Measurements from ENCODE around the gene NDUFB10. TPM values are rescaled to one million over a fixed set of nuclear protein-coding genes. Genes with fewer than 3 reads are reported as not detected.

The NDUFB10 gene
- total and polyA plus RNA-seq, 2 donors = 103 to 129 TPM

DNA sequence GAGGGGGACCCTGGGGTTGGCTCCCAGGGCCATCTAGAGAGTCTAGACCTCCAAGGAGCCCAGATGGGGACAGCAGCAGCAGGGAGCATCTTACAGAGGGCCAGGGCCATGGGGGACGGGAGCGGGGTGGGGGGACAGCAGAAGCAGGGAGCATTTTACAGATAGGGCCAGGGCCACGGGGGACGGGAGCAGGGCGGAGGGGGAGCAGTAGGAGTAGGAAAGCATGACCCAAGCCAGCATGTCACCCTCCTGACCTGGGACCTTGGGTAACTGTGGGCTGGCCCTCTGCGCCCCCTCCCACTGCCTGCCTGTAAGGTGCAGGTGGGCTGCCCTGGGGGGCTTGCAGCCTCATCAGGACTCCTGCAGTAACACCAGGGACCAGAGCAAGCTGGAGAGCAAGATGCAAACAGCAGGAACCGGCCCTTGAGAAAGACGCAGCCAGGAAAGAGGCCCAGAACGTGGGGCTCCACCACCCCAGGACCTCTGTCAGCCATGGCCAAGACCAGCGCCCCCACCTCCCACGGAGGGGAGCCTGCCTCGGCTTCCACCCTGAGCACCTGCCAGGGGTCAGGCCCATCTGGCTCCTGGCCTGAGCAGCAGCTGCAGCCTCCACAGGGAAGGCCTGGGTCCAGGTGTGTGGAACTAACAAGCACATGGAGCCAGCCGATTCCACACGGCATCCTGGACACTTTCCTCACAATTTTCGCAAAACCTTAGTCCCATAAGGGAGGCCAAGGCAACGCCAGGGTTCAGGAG, 47.9 kb downstream of the NDUFB10 start:
- Histone ChIP-seq H3K27ac (ENCODE audit: low read depth in 1 of 2, low read length in 1 of 2) (peak overlapping the region in 1 of 2 donors; percentile 12), H3K9me3 (ENCODE audit: control insufficient read depth in 2 of 2, insufficient read depth in 1 of 2, low read length in 1 of 2) (peaks cover 0 to 13% of the 10 kb centered on the region in 2 donors), H3K4me3 (ENCODE audit: low read length in 2 of 2) (peak overlapping the region in 1 of 2 donors; percentile 5), H3K36me3 (ENCODE audit: control insufficient read depth in 2 of 2, insufficient read depth in 2 of 2, low read length in 1 of 2) (peaks cover 12 to 25% of the 10 kb centered on the region in 2 donors), H3K27me3 (ENCODE audit: control insufficient read depth in 2 of 2, insufficient read depth in 1 of 2, low read length in 1 of 2) (no peaks in the 10 kb centered on the region), H3K4me1 (ENCODE audit: control insufficient read depth in 2 of 2, insufficient read depth in 2 of 2, low read length in 2 of 2) (peaks cover 26 to 40% of the 10 kb centered on the region in 2 donors)
- 80% methylated on average over 16 of the region's 16 CpGs for WGBS
- DNase-seq (ENCODE audit: low read depth in 6 of 9, low spot score in 9 of 9) = no peak

GRCh38 chr16:2008009-2008526, 48.7 kb downstream of the NDUFB10 start:
- H3K4me3 ChIP-seq (ENCODE audit: low read length in 2 of 2) = peak overlapping the region; percentile 54 to 85
- WGBS = 10% methylated on average over 15 of the region's 15 CpGs
- no peaks in the 10 kb centered on the region for H3K27me3 ChIP-seq (ENCODE audit: control insufficient read depth in 2 of 2, insufficient read depth in 1 of 2, low read length in 1 of 2)
- H3K36me3 ChIP-seq (ENCODE audit: control insufficient read depth in 2 of 2, insufficient read depth in 2 of 2, low read length in 1 of 2) = peaks cover 4 to 17% of the 10 kb centered on the region in 2 donors
- peaks cover 0 to 13% of the 10 kb centered on the region in 2 donors for H3K9me3 ChIP-seq (ENCODE audit: control insufficient read depth in 2 of 2, insufficient read depth in 1 of 2, low read length in 1 of 2)
- no peak for DNase-seq (ENCODE audit: low read depth in 6 of 9, low spot score in 9 of 9)
- H3K4me1 ChIP-seq (ENCODE audit: control insufficient read depth in 2 of 2, insufficient read depth in 2 of 2, low read length in 2 of 2) = peaks cover 26 to 40% of the 10 kb centered on the region in 2 donors
- peak overlapping the region in 1 of 2 donors; percentile 80 for H3K27ac ChIP-seq (ENCODE audit: low read depth in 1 of 2, low read length in 1 of 2)

- 4% methylated on average over 23 of the region's 23 CpGs for WGBS
- H3K9me3 ChIP-seq (ENCODE audit: control insufficient read depth in 2 of 2, insufficient read depth in 1 of 2, low read length in 1 of 2) = peaks cover 0 to 13% of the 10 kb centered on the region in 2 donors
- H3K27ac ChIP-seq (ENCODE audit: low read depth in 1 of 2, low read length in 1 of 2) = peak overlapping the region; percentile 40 to 80
- no peaks in the 10 kb centered on the region for H3K27me3 ChIP-seq (ENCODE audit: control insufficient read depth in 2 of 2, insufficient read depth in 1 of 2, low read length in 1 of 2)
- H3K4me3 ChIP-seq (ENCODE audit: low read length in 2 of 2) = peak overlapping the region; percentile 54 to 85
- peaks cover 0 to 11% of the 10 kb centered on the region in 2 donors for H3K36me3 ChIP-seq (ENCODE audit: control insufficient read depth in 2 of 2, insufficient read depth in 2 of 2, low read length in 1 of 2)
- DNase-seq (ENCODE audit: low read depth in 6 of 9, low spot score in 9 of 9) = no peak
- peaks cover 26 to 37% of the 10 kb centered on the region in 2 donors for H3K4me1 ChIP-seq (ENCODE audit: control insufficient read depth in 2 of 2, insufficient read depth in 2 of 2, low read length in 2 of 2)
Measured at GRCh38 chr16:2008631-2009163, 49.4 kb downstream of the NDUFB10 start.

- Histone ChIP-seq H3K36me3 (ENCODE audit: control insufficient read depth in 2 of 2, insufficient read depth in 2 of 2, low read length in 1 of 2) (peaks cover 0 to 10% of the 10 kb centered on the region in 2 donors), H3K27me3 (ENCODE audit: control insufficient read depth in 2 of 2, insufficient read depth in 1 of 2, low read length in 1 of 2) (no peaks in the 10 kb centered on the region), H3K4me1 (ENCODE audit: control insufficient read depth in 2 of 2, insufficient read depth in 2 of 2, low read length in 2 of 2) (peaks cover 26 to 32% of the 10 kb centered on the region in 2 donors), H3K27ac (ENCODE audit: low read depth in 1 of 2, low read length in 1 of 2) (peak overlapping the region; percentile 40 to 80), H3K4me3 (ENCODE audit: low read length in 2 of 2) (peak overlapping the region; percentile 54 to 85), H3K9me3 (ENCODE audit: control insufficient read depth in 2 of 2, insufficient read depth in 1 of 2, low read length in 1 of 2) (peaks cover 0 to 7% of the 10 kb centered on the region in 2 donors)
- WGBS = under 1% methylated on average over 55 of the region's 55 CpGs
- no peak for DNase-seq (ENCODE audit: low read depth in 6 of 9, low spot score in 9 of 9)
Measured at GRCh38 chr16:2009164-2009711, 49.9 kb downstream of the NDUFB10 start.

- H3K27ac ChIP-seq (ENCODE audit: low read depth in 1 of 2, low read length in 1 of 2) = peak within 1 kb of the TSS; percentile 62 to 84
- peak within 1 kb of the TSS; percentile 65 to 85 for H3K4me3 ChIP-seq (ENCODE audit: low read length in 2 of 2)
- H3K4me1 ChIP-seq (ENCODE audit: control insufficient read depth in 2 of 2, insufficient read depth in 2 of 2, low read length in 2 of 2) = peaks cover 26 to 28% of the 10 kb centered on the region in 2 donors
- H3K27me3 ChIP-seq (ENCODE audit: control insufficient read depth in 2 of 2, insufficient read depth in 1 of 2, low read length in 1 of 2) = no peaks in the 10 kb centered on the region
- DNase-seq (ENCODE audit: low read depth in 6 of 9, low spot score in 9 of 9) = peak in 8 of 9 donors; percentile 60 to 88 (median 72)
- H3K9me3 ChIP-seq (ENCODE audit: control insufficient read depth in 2 of 2, insufficient read depth in 1 of 2, low read length in 1 of 2) = peaks cover 0 to 3% of the 10 kb centered on the region in 2 donors
- H3K36me3 ChIP-seq (ENCODE audit: control insufficient read depth in 2 of 2, insufficient read depth in 2 of 2, low read length in 1 of 2) = peaks cover 0 to 6% of the 10 kb centered on the region in 2 donors
- WGBS = 4% methylated on average over 52 of the region's 52 CpGs
Measured at GRCh38 chr16:2009791-2010510, 50.6 kb downstream of the NDUFB10 start, which contains the start of gene ZNF598. Gene ZNF598 (minus strand): TSS chr16:2009821.

Other genes starting within 250 kb of the NDUFB10 start
- gene NME3, start 188.0 kb upstream of the NDUFB10 start, total RNA-seq = 34.7 TPM
- 163 TPM for gene NME3, start 188.0 kb upstream of the NDUFB10 start, polyA plus RNA-seq
- gene EME2, start 186.7 kb upstream of the NDUFB10 start, total RNA-seq = 6.1 TPM
- 13.1 TPM for gene EME2, start 186.7 kb upstream of the NDUFB10 start, polyA plus RNA-seq
- 103 TPM for gene MRPS34, start 186.4 kb upstream of the NDUFB10 start, total RNA-seq
- gene MRPS34, start 186.4 kb upstream of the NDUFB10 start, polyA plus RNA-seq = 101 TPM
- gene SPSB3, start 177.0 kb upstream of the NDUFB10 start, total RNA-seq = 68.1 TPM
- 282 TPM for gene SPSB3, start 177.0 kb upstream of the NDUFB10 start, polyA plus RNA-seq
- 73.9 TPM for gene NUBP2, start 176.6 kb upstream of the NDUFB10 start, total RNA-seq
- 80.6 TPM for gene NUBP2, start 176.6 kb upstream of the NDUFB10 start, polyA plus RNA-seq
- 4.0 TPM for gene IGFALS, start 165.8 kb upstream of the NDUFB10 start, total RNA-seq
- gene IGFALS, start 165.8 kb upstream of the NDUFB10 start, polyA plus RNA-seq = 1.9 TPM
- gene HAGH, start 132.7 kb upstream of the NDUFB10 start, total RNA-seq = 51.6 TPM
- 69.5 TPM for gene HAGH, start 132.7 kb upstream of the NDUFB10 start, polyA plus RNA-seq
- 22.5 TPM for gene FAHD1, start 132.3 kb upstream of the NDUFB10 start, total RNA-seq
- 23.6 TPM for gene FAHD1, start 132.3 kb upstream of the NDUFB10 start, polyA plus RNA-seq
- gene MEIOB, start 87.4 kb upstream of the NDUFB10 start, total RNA-seq = 1.1 TPM
- gene MEIOB, start 87.4 kb upstream of the NDUFB10 start, polyA plus RNA-seq = 1.3 TPM
- gene HS3ST6, start 41.1 kb upstream of the NDUFB10 start, total RNA-seq = 0.38 TPM
- gene HS3ST6, start 41.1 kb upstream of the NDUFB10 start, polyA plus RNA-seq = 1.3 TPM
- gene MSRB1, start 16.3 kb upstream of the NDUFB10 start, total RNA-seq = 10.7 TPM
- 44.2 TPM for gene MSRB1, start 16.3 kb upstream of the NDUFB10 start, polyA plus RNA-seq
- not detected for gene RPL3L, start 4.8 kb upstream of the NDUFB10 start, total RNA-seq
- 0.66 TPM for gene RPL3L, start 4.8 kb upstream of the NDUFB10 start, polyA plus RNA-seq
- 2,266 TPM for gene RPS2, start 5.3 kb downstream of the NDUFB10 start, total RNA-seq
- 2,485 TPM for gene RPS2, start 5.3 kb downstream of the NDUFB10 start, polyA plus RNA-seq
- gene RNF151, start 7.3 kb downstream of the NDUFB10 start, total RNA-seq = not detected
- gene RNF151, start 7.3 kb downstream of the NDUFB10 start, polyA plus RNA-seq = 0.82 TPM
- gene TBL3, start 12.5 kb downstream of the NDUFB10 start, total RNA-seq = 28.4 TPM
- 52.3 TPM for gene TBL3, start 12.5 kb downstream of the NDUFB10 start, polyA plus RNA-seq
- 2.2 TPM for gene NOXO1, start 21.9 kb downstream of the NDUFB10 start, total RNA-seq
- 5.7 TPM for gene NOXO1, start 21.9 kb downstream of the NDUFB10 start, polyA plus RNA-seq
- 16.1 TPM for gene GFER, start 24.7 kb downstream of the NDUFB10 start, total RNA-seq
- gene GFER, start 24.7 kb downstream of the NDUFB10 start, polyA plus RNA-seq = 28.0 TPM
- gene SYNGR3, start 30.4 kb downstream of the NDUFB10 start, total RNA-seq = 1.2 TPM
- 2.7 TPM for gene SYNGR3, start 30.4 kb downstream of the NDUFB10 start, polyA plus RNA-seq
- gene ZNF598, start 50.3 kb downstream of the NDUFB10 start, total RNA-seq = 5.7 TPM
- 46.2 TPM for gene ZNF598, start 50.3 kb downstream of the NDUFB10 start, polyA plus RNA-seq
- 0.66 TPM for gene NPW, start 60.2 kb downstream of the NDUFB10 start, total RNA-seq
- gene NPW, start 60.2 kb downstream of the NDUFB10 start, polyA plus RNA-seq = 1.2 TPM
- 6.3 TPM for gene NHERF2, start 67.4 kb downstream of the NDUFB10 start, total RNA-seq
- gene NHERF2, start 67.4 kb downstream of the NDUFB10 start, polyA plus RNA-seq = 23.4 TPM
- gene NTHL1, start 88.3 kb downstream of the NDUFB10 start, total RNA-seq = 32.7 TPM
- gene NTHL1, start 88.3 kb downstream of the NDUFB10 start, polyA plus RNA-seq = 32.7 TPM
- gene TSC2, start 88.4 kb downstream of the NDUFB10 start, total RNA-seq = 22.7 TPM
- 61.8 TPM for gene TSC2, start 88.4 kb downstream of the NDUFB10 start, polyA plus RNA-seq
- 13.4 TPM for gene PKD1, start 176.4 kb downstream of the NDUFB10 start, total RNA-seq
- gene PKD1, start 176.4 kb downstream of the NDUFB10 start, polyA plus RNA-seq = 35.3 TPM
- gene RAB26, start 189.1 kb downstream of the NDUFB10 start, total RNA-seq = 0.28 TPM
- 2.6 TPM for gene RAB26, start 189.1 kb downstream of the NDUFB10 start, polyA plus RNA-seq
- gene TRAF7, start 196.2 kb downstream of the NDUFB10 start, total RNA-seq = 22.3 TPM
- 23.9 TPM for gene TRAF7, start 196.2 kb downstream of the NDUFB10 start, polyA plus RNA-seq
- gene CASKIN1, start 237.1 kb downstream of the NDUFB10 start, total RNA-seq = 0.05 TPM
- gene CASKIN1, start 237.1 kb downstream of the NDUFB10 start, polyA plus RNA-seq = 0.48 TPM
- gene MLST8, start 245.9 kb downstream of the NDUFB10 start, total RNA-seq = 20.3 TPM
- gene MLST8, start 245.9 kb downstream of the NDUFB10 start, polyA plus RNA-seq = 34.6 TPM